ENCODE results near the gene PTPN3. TPM values are rescaled to one million over a fixed set of nuclear protein-coding genes. Genes with fewer than 3 reads are reported as not detected.
"Not testable (repeated sequence)": the region's sequence is repeated elsewhere in the genome, so short reads cannot be mapped to it uniquely, and the experiment has no call there.

Gene PTPN3
- total RNA-seq, 1 experiment from 2014 or later: 1.1 TPM

GRCh38 chr9:109371374-109371773, 126.7 kb downstream of the PTPN3 start:
- Histone ChIP-seq H3K27ac (ENCODE audit: low read depth, low read length, poor library complexity, severe bottlenecking) (no peak overlapping the region), H3K36me3 (ENCODE audit: insufficient read depth, low read length, poor library complexity, severe bottlenecking) (no peaks in the 10 kb centered on the region), H3K4me3 (ENCODE audit: low read depth, low read length, poor library complexity, severe bottlenecking) (no peak overlapping the region), H3K4me1 (ENCODE audit: insufficient read depth, low read length, poor library complexity, severe bottlenecking) (no peaks in the 10 kb centered on the region), H3K27me3 (replicated peaks; ENCODE audit: insufficient read depth, low read depth, low read length, poor library complexity) (peaks cover 4% of the 10 kb centered on the region), H3K9me3 (ENCODE audit: low read depth, low read length, poor library complexity, severe bottlenecking) (no peaks in the 10 kb centered on the region)
- no peak for DNase-seq (ENCODE audit: low spot score)
- no peak for TF ChIP-seq EZH2 (IDR thresholded peaks at IDR 0.05; ENCODE audit: borderline replicate concordance, low read depth, low read length, poor library complexity, severe bottlenecking)
- TF ChIP-seq, protein P1, sequence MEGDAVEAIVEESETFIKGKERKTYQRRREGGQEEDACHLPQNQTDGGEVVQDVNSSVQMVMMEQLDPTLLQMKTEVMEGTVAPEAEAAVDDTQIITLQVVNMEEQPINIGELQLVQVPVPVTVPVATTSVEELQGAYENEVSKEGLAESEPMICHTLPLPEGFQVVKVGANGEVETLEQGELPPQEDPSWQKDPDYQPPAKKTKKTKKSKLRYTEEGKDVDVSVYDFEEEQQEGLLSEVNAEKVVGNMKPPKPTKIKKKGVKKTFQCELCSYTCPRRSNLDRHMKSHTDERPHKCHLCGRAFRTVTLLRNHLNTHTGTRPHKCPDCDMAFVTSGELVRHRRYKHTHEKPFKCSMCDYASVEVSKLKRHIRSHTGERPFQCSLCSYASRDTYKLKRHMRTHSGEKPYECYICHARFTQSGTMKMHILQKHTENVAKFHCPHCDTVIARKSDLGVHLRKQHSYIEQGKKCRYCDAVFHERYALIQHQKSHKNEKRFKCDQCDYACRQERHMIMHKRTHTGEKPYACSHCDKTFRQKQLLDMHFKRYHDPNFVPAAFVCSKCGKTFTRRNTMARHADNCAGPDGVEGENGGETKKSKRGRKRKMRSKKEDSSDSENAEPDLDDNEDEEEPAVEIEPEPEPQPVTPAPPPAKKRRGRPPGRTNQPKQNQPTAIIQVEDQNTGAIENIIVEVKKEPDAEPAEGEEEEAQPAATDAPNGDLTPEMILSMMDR (conservative IDR thresholded peaks at IDR 0.05; ENCODE audit: low read depth, low read length): no peak
- BruUV-seq (replicated peaks): no TSS peak
- CTCF ChIA-PET: no interaction called here
- POLR2A ChIA-PET (ENCODE audit: low non-redundant PET): no interaction called here
- intact Hi-C loops (cut with micrococcal nuclease; ENCODE audit: unreplicated experiment): no loop called here

DNA sequence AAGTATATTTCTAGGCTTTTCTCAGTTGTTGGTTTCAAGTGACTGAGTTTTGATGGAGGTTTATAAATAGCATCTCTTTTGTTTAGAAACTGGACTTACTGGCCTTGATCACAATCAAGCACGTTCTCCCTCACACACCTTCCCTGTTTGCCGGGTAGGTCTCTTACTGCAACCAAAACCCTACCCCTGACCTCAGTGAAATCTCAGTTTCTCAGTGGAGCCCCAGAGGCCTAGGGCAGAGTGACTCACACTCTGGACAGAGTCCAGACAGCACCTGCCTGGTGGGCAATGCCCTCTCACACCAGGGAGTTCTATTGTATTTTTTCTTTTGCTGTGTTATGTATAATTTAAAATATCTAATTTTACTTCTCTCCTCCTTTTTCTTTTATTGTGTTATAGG, 128.8 kb downstream of the PTPN3 start:
- no peak overlapping the region for H3K27ac ChIP-seq (ENCODE audit: low read depth, low read length, poor library complexity, severe bottlenecking)
- ChIA-PET POLR2A (ENCODE audit: low non-redundant PET) (interaction anchor here (0.7 kb wide), 1 partner anchor 894 kb away, joined by 3 read pairs; no protein-coding TSS in a partner anchor), CTCF (no interaction called here)
- no peaks in the 10 kb centered on the region for H3K9me3 ChIP-seq (ENCODE audit: low read depth, low read length, poor library complexity, severe bottlenecking)
- intact Hi-C loops (cut with micrococcal nuclease; ENCODE audit: unreplicated experiment): no loop called here
- no TSS peak for BruUV-seq (replicated peaks)
- DNase-seq (ENCODE audit: low spot score): no peak
- no peaks in the 10 kb centered on the region for H3K27me3 ChIP-seq (replicated peaks; ENCODE audit: insufficient read depth, low read depth, low read length, poor library complexity)
- no peaks in the 10 kb centered on the region for H3K36me3 ChIP-seq (ENCODE audit: insufficient read depth, low read length, poor library complexity, severe bottlenecking)
- TF ChIP-seq, protein P1 (conservative IDR thresholded peaks at IDR 0.05; ENCODE audit: low read depth, low read length): no peak
- no peak for TF ChIP-seq EZH2 (IDR thresholded peaks at IDR 0.05; ENCODE audit: borderline replicate concordance, low read depth, low read length, poor library complexity, severe bottlenecking)
- no peaks in the 10 kb centered on the region for H3K4me1 ChIP-seq (ENCODE audit: insufficient read depth, low read length, poor library complexity, severe bottlenecking)
- no peak overlapping the region for H3K4me3 ChIP-seq (ENCODE audit: low read depth, low read length, poor library complexity, severe bottlenecking)

- no peak for TF ChIP-seq EZH2 (IDR thresholded peaks at IDR 0.05; ENCODE audit: borderline replicate concordance, low read depth, low read length, poor library complexity, severe bottlenecking)
- TF ChIP-seq, protein P1 (conservative IDR thresholded peaks at IDR 0.05; ENCODE audit: low read depth, low read length): no peak
- no peak overlapping the region for H3K4me3 ChIP-seq (ENCODE audit: low read depth, low read length, poor library complexity, severe bottlenecking)
- H3K4me1 ChIP-seq (ENCODE audit: insufficient read depth, low read length, poor library complexity, severe bottlenecking): no peaks in the 10 kb centered on the region
- no peaks in the 10 kb centered on the region for H3K27me3 ChIP-seq (replicated peaks; ENCODE audit: insufficient read depth, low read depth, low read length, poor library complexity)
- BruUV-seq (replicated peaks): no TSS peak
- DNase-seq (ENCODE audit: low spot score): no peak
- intact Hi-C loops (cut with micrococcal nuclease; ENCODE audit: unreplicated experiment): no loop called here
- no peaks in the 10 kb centered on the region for H3K9me3 ChIP-seq (ENCODE audit: low read depth, low read length, poor library complexity, severe bottlenecking)
- ChIA-PET CTCF (no interaction called here), POLR2A (ENCODE audit: low non-redundant PET) (no interaction called here)
- H3K36me3 ChIP-seq (ENCODE audit: insufficient read depth, low read length, poor library complexity, severe bottlenecking): no peaks in the 10 kb centered on the region
- H3K27ac ChIP-seq (ENCODE audit: low read depth, low read length, poor library complexity, severe bottlenecking): no peak overlapping the region
Observed at GRCh38 chr9:109360771-109361170, 137.3 kb downstream of the PTPN3 start.

- H3K27ac ChIP-seq (ENCODE audit: low read depth, low read length, poor library complexity, severe bottlenecking); H3K36me3 ChIP-seq (ENCODE audit: insufficient read depth, low read length, poor library complexity, severe bottlenecking); H3K4me3 ChIP-seq (ENCODE audit: low read depth, low read length, poor library complexity, severe bottlenecking); CTCF ChIA-PET; POLR2A ChIA-PET (ENCODE audit: low non-redundant PET); intact Hi-C loops (cut with micrococcal nuclease; ENCODE audit: unreplicated experiment); DNase-seq (ENCODE audit: low spot score); BruUV-seq (replicated peaks); H3K9me3 ChIP-seq (ENCODE audit: low read depth, low read length, poor library complexity, severe bottlenecking); H3K4me1 ChIP-seq (ENCODE audit: insufficient read depth, low read length, poor library complexity, severe bottlenecking); H3K27me3 ChIP-seq (replicated peaks; ENCODE audit: insufficient read depth, low read depth, low read length, poor library complexity): not testable (repeated sequence)
Observed at GRCh38 chr9:109358968-109359603, 139.0 kb downstream of the PTPN3 start.
